ENCODE measurements around the gene NEURL1. TPM values are rescaled to one million over a fixed set of nuclear protein-coding genes. Genes with fewer than 3 reads are reported as not detected.

Gene NEURL1
- total RNA-seq, 1 donor from 2014 or later, result 0.93 TPM

GRCh38 chr10:103451091-103451813 lies 42.3 kb upstream of the NEURL1 start:
- peaks cover 46% of the 10 kb centered on the region for H3K4me1 Mint-ChIP-seq
- H3K4me3 Mint-ChIP-seq, result peak overlapping the region; percentile 90
- TF ChIP-seq, protein P1, sequence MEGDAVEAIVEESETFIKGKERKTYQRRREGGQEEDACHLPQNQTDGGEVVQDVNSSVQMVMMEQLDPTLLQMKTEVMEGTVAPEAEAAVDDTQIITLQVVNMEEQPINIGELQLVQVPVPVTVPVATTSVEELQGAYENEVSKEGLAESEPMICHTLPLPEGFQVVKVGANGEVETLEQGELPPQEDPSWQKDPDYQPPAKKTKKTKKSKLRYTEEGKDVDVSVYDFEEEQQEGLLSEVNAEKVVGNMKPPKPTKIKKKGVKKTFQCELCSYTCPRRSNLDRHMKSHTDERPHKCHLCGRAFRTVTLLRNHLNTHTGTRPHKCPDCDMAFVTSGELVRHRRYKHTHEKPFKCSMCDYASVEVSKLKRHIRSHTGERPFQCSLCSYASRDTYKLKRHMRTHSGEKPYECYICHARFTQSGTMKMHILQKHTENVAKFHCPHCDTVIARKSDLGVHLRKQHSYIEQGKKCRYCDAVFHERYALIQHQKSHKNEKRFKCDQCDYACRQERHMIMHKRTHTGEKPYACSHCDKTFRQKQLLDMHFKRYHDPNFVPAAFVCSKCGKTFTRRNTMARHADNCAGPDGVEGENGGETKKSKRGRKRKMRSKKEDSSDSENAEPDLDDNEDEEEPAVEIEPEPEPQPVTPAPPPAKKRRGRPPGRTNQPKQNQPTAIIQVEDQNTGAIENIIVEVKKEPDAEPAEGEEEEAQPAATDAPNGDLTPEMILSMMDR (IDR thresholded peaks at IDR 0.05), result no peak
- H3K9me3 Mint-ChIP-seq, result no peaks in the 10 kb centered on the region
- ChIA-PET CTCF (interaction anchor here (1.4 to 3.7 kb wide), 4 partner anchors 20 to 32 kb away, joined by 6 to 19 read pairs (median 9); no protein-coding TSS in a partner anchor), POLR2A (interaction anchor here (0.6 to 5.9 kb wide), 6 partner anchors 14 to 94 kb away, joined by 3 to 58 read pairs (median 4); no protein-coding TSS in a partner anchor)
- peak overlapping the region; percentile 85 for H3K27ac Mint-ChIP-seq
- intact Hi-C loops (cut with micrococcal nuclease), result loop anchor here (5.0 kb wide), 1 partner anchor 34 kb away; no protein-coding TSS in a partner anchor
- DNase-seq, result no peak
- H3K27me3 Mint-ChIP-seq, result peaks cover 2% of the 10 kb centered on the region
- peaks cover 35% of the 10 kb centered on the region for H3K36me3 Mint-ChIP-seq (ENCODE audit: low read depth)
- peak; percentile 33 for ATAC-seq (ENCODE audit: low read depth)

- Mint-ChIP-seq H3K9me3 (no peaks in the 10 kb centered on the region), H3K4me3 (peak within 1 kb of the TSS; percentile 90), H3K27ac (peak within 1 kb of the TSS; percentile 85), H3K4me1 (peaks cover 46% of the 10 kb centered on the region), H3K27me3 (peaks cover 2% of the 10 kb centered on the region), H3K36me3 (ENCODE audit: low read depth) (peaks cover 29% of the 10 kb centered on the region)
- ChIA-PET CTCF (interaction anchor here (1.3 to 3.7 kb wide), 5 partner anchors 18 to 31 kb away, joined by 4 to 19 read pairs (median 8); no protein-coding TSS in a partner anchor), POLR2A (interaction anchor here (0.8 to 5.9 kb wide), 6 partner anchors 14 to 33 kb away, joined by 3 to 58 read pairs (median 4); no protein-coding TSS in a partner anchor)
- DNase-seq (peak; percentile 55), ATAC-seq (ENCODE audit: low read depth) (peak; percentile 86)
- TF ChIP-seq, protein P1 (IDR thresholded peaks at IDR 0.05), result no peak
- intact Hi-C loops (cut with micrococcal nuclease), result loop anchor here (1.0 to 5.0 kb wide), 3 partner anchors 19 to 35 kb away; no protein-coding TSS in a partner anchor
Observed at GRCh38 chr10:103451831-103452505, 41.5 kb upstream of the NEURL1 start, which contains the start of gene CALHM2. CALHM2 (minus strand) TSS chr10:103452370; CDS start chr10:103449941, 2,429 bp downstream.

GRCh38 chr10:103452506-103453230 lies 40.8 kb upstream of the NEURL1 start:
- Mint-ChIP-seq H3K27me3 (peaks cover 2% of the 10 kb centered on the region), H3K36me3 (ENCODE audit: low read depth) (peaks cover 23% of the 10 kb centered on the region), H3K4me1 (peaks cover 46% of the 10 kb centered on the region), H3K9me3 (no peaks in the 10 kb centered on the region), H3K4me3 (peak overlapping the region; percentile 90), H3K27ac (peak overlapping the region; percentile 65)
- no peak for DNase-seq
- ChIA-PET POLR2A (interaction anchor here (0.5 to 5.9 kb wide), 8 partner anchors 10 to 680 kb away, joined by 3 to 58 read pairs (median 4); no protein-coding TSS in a partner anchor), CTCF (interaction anchor here (0.9 to 3.7 kb wide), 6 partner anchors 17 to 30 kb away, joined by 3 to 19 read pairs (median 7); no protein-coding TSS in a partner anchor)
- intact Hi-C loops (cut with micrococcal nuclease), result loop anchor here (1.0 to 5.0 kb wide), 3 partner anchors 19 to 35 kb away; no protein-coding TSS in a partner anchor
- TF ChIP-seq, protein P1 (IDR thresholded peaks at IDR 0.05), result no peak
- no peak for ATAC-seq (ENCODE audit: low read depth)

DNA sequence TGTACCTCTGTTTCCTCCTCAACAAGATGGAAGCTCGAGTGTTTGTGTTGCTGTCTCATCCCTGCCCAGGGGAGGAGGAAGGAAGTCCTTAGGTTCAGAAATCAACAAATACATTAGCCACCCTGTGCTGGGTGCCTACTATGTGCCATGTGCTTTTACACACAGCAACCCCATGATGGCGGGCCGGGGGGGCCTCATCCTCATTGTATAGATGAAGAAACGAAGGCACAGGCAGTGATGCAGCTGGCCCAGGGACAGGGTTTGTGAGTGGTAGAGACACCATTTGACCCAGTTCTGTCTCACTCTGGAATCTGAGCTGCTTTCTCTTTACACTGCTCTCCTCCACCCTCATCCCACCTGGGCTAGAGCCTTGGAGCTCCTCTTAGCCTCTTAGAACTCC lies 39.5 kb upstream of the NEURL1 start:
- Mint-ChIP-seq H3K27ac (no peak overlapping the region), H3K4me1 (peaks cover 39% of the 10 kb centered on the region), H3K27me3 (peaks cover 2% of the 10 kb centered on the region), H3K4me3 (no peak overlapping the region), H3K9me3 (no peaks in the 10 kb centered on the region), H3K36me3 (ENCODE audit: low read depth) (peaks cover 15% of the 10 kb centered on the region)
- TF ChIP-seq, protein P1 (IDR thresholded peaks at IDR 0.05), result no peak
- intact Hi-C loops (cut with micrococcal nuclease), result loop anchor here (5.0 kb wide), 1 partner anchor 37 kb away; no protein-coding TSS in a partner anchor
- CTCF ChIA-PET, result no interaction called here
- POLR2A ChIA-PET, result interaction anchor here (0.6 to 5.9 kb wide), 3 partner anchors 13 to 22 kb away, joined by 3 to 58 read pairs (median 5); no protein-coding TSS in a partner anchor
- no peak for ATAC-seq (ENCODE audit: low read depth)
- DNase-seq, result no peak
